IMR-90 (cell line): Measurements from ENCODE around the gene CHRM5. TPM values are rescaled to one million over a fixed set of nuclear protein-coding genes. Genes with fewer than 3 reads are reported as not detected.

Source experiments
- ATAC-seq: fragments of 200-7000 bp; cut with Tn5 transposase; 2 replicates; pipeline ENCODE4 v1.9.1; 2020; ENCODE audit warnings: low read depth, mild to moderate bottlenecking, moderate library complexity
- BruUV-seq: library from RNA; stranded (reverse); fragments of 400-500 nt; replicated peaks from 2 replicates; lab custom pipeline; 2021; lab: Mats Ljungman, UMichigan
- CTCF ChIA-PET: fragments of 300-600 bp; formaldehyde crosslinking; extraction: SDS; loops from one replicate; lab custom pipeline; 2021; ENCODE audit warnings: antibody characterized with exemption; lab: Yijun Ruan, JAX
- POLR2A ChIA-PET: fragments of 300-600 bp; sonication (Branson Sonifier 250); formaldehyde crosslinking; loops from one replicate; lab custom pipeline; 2022; ENCODE audit warnings: antibody characterized with exemption; ENCODE audit not compliant: unreplicated experiment; lab: Charles Lee
- DNase-seq: peaks from one replicate; pipeline ENCODE4 v3.0.0; 2013
- H2AFZ ChIP-seq: replicated peaks from 2 replicates; pipeline ENCODE3; 2013; ENCODE audit warnings: low read length, mild to moderate bottlenecking; ENCODE audit not compliant: poor library complexity
- H2AK5ac ChIP-seq: 2 replicates; pipeline ENCODE4 v1.6.1; 2013; ENCODE audit warnings: low read depth, low read length, inconsistent platforms
- H2AK9ac ChIP-seq: replicated peaks from 2 replicates; pipeline ENCODE3; 2013; ENCODE audit warnings: mild to moderate bottlenecking, low read depth, low read length, moderate library complexity; ENCODE audit not compliant: poor library complexity
- H2BK120ac ChIP-seq: 2 replicates; pipeline ENCODE4 v1.6.1; 2013; ENCODE audit warnings: low read depth, low read length, inconsistent platforms
- H2BK15ac ChIP-seq: 3 replicates; pipeline ENCODE4 v1.6.1; 2013; ENCODE audit warnings: low read depth, low read length, inconsistent platforms
- H2BK20ac ChIP-seq: 2 replicates; pipeline ENCODE4 v1.6.1; 2013; ENCODE audit warnings: low read depth, mild to moderate bottlenecking, inconsistent platforms, low read length, moderate library complexity
- H2BK5ac ChIP-seq: 2 replicates; pipeline ENCODE4 v1.6.1; 2013; ENCODE audit warnings: mild to moderate bottlenecking, low read depth, low read length, inconsistent platforms; ENCODE audit not compliant: poor library complexity, severe bottlenecking
- H3K14ac ChIP-seq: replicated peaks from 2 replicates; pipeline ENCODE4 v1.6.1; 2013; ENCODE audit warnings: low read depth, low read length, inconsistent platforms
- H3K18ac ChIP-seq: 2 replicates; pipeline ENCODE4 v1.6.1; 2013; ENCODE audit warnings: low read depth, low read length, control low read depth
- H3K23ac ChIP-seq: 2 replicates; pipeline ENCODE4 v1.6.1; 2013; ENCODE audit warnings: low read depth, low read length, inconsistent platforms
- H3K27ac ChIP-seq: 2 replicates; pipeline ENCODE4 v1.5.1; 2013; ENCODE audit warnings: mild to moderate bottlenecking, control low read depth, low read length; ENCODE audit not compliant: insufficient read depth
- H3K27me3 ChIP-seq: 2 replicates; pipeline ENCODE4 v1.6.1; 2013; ENCODE audit warnings: low read length; ENCODE audit not compliant: control insufficient read depth, insufficient read depth
- H3K36me3 ChIP-seq: 2 replicates; pipeline ENCODE4 v1.6.1; 2013; ENCODE audit warnings: low read length, mixed read lengths; ENCODE audit not compliant: control insufficient read depth, insufficient read depth
- H3K4ac ChIP-seq: 2 replicates; pipeline ENCODE4 v1.6.1; 2013; ENCODE audit warnings: low read depth, low read length, inconsistent platforms
- H3K4me1 ChIP-seq: 2 replicates; pipeline ENCODE4 v1.6.1; 2013; ENCODE audit warnings: low read length, mixed read lengths; ENCODE audit not compliant: control insufficient read depth, insufficient read depth
- H3K4me2 ChIP-seq: 2 replicates; pipeline ENCODE4 v1.6.1; 2013; ENCODE audit warnings: low read depth, mild to moderate bottlenecking, control low read depth, low read length, moderate library complexity
- H3K4me3 ChIP-seq: 2 replicates; pipeline ENCODE4 v1.5.1; 2013; ENCODE audit warnings: low read depth, mild to moderate bottlenecking, control low read depth, low read length, moderate library complexity; ENCODE audit not compliant: insufficient read depth
- H3K56ac ChIP-seq: 2 replicates; pipeline ENCODE4 v1.6.1; 2013; ENCODE audit warnings: low read length, inconsistent platforms; ENCODE audit not compliant: insufficient read depth; ENCODE audit errors: extremely low read depth
- H3K79me1 ChIP-seq, 2 experiments: 2 replicates each; pipeline ENCODE4 v1.6.1; 2013; ENCODE audit warnings: low read length in 2 of 2, inconsistent platforms in 1 of 2, low read depth in 1 of 2
- H3K9ac ChIP-seq: 2 replicates; pipeline ENCODE4 v1.6.1; 2013; ENCODE audit warnings: low read depth, low read length, control low read depth
- H3K9me1 ChIP-seq: 2 replicates; pipeline ENCODE4 v1.6.1; 2013; ENCODE audit warnings: low read length, inconsistent platforms; ENCODE audit not compliant: insufficient read depth
- H3K9me3 ChIP-seq: 2 replicates; pipeline ENCODE4 v1.6.1; 2013; ENCODE audit warnings: low read length; ENCODE audit not compliant: control insufficient read depth, insufficient read depth
- H4K20me1 ChIP-seq: 2 replicates; pipeline ENCODE4 v1.6.1; 2013; ENCODE audit warnings: low read length, inconsistent platforms; ENCODE audit not compliant: insufficient read depth
- H4K5ac ChIP-seq: 2 replicates; pipeline ENCODE4 v1.6.1; 2013; ENCODE audit warnings: mild to moderate bottlenecking, low read depth, low read length, control low read depth
- H4K8ac ChIP-seq, 2 experiments: 2 replicates each; pipeline ENCODE4 v1.6.1; 2013; ENCODE audit warnings: low read depth in 2 of 2, low read length in 2 of 2, control low read depth in 1 of 2, inconsistent platforms in 1 of 2
- H4K91ac ChIP-seq: 2 replicates; pipeline ENCODE4 v1.6.1; 2013; ENCODE audit warnings: low read depth, low read length, inconsistent platforms; ENCODE audit not compliant: insufficient read depth
- BHLHE40 ChIP-seq: fragments of 150-350 bp; IDR thresholded peaks from 2 replicates; pipeline ENCODE4 v1.6.1; 2016; ENCODE audit warnings: mild to moderate bottlenecking, low read depth, low read length
- CEBPB ChIP-seq: IDR thresholded peaks from 2 replicates; pipeline ENCODE4 v1.6.1; 2012; ENCODE audit warnings: low read depth, low read length, improper control_type of control experiment
- CHD1 ChIP-seq: IDR thresholded peaks from 2 replicates; pipeline ENCODE4 v1.6.1; 2012; ENCODE audit warnings: low read depth, low read length, improper control_type of control experiment
- CTCF ChIP-seq: conservative IDR thresholded peaks from 2 replicates; pipeline ENCODE4 v1.5.1; 2012; ENCODE audit warnings: mild to moderate bottlenecking, low read depth, low read length, improper control_type of control experiment
- FOS ChIP-seq: fragments of 150-350 bp; IDR thresholded peaks from 2 replicates; pipeline ENCODE4 v1.6.1; 2016; ENCODE audit warnings: low read depth, low read length
- MAFK ChIP-seq: IDR thresholded peaks from 2 replicates; pipeline ENCODE4 v1.6.1; 2012; ENCODE audit warnings: low read depth, low read length, improper control_type of control experiment
- MAZ ChIP-seq: IDR thresholded peaks from 2 replicates; pipeline ENCODE4 v1.6.1; 2012; ENCODE audit warnings: low read depth, mild to moderate bottlenecking, low read length, improper control_type of control experiment, moderate library complexity, borderline replicate concordance
- MXI1 ChIP-seq: IDR thresholded peaks from 2 replicates; pipeline ENCODE4 v1.6.1; 2012; ENCODE audit warnings: low read depth, mild to moderate bottlenecking, low read length, moderate library complexity, borderline replicate concordance
- NFE2L2 ChIP-seq: fragments of 150-350 bp; IDR thresholded peaks from 2 replicates; pipeline ENCODE4 v1.6.1; 2016; ENCODE audit warnings: low read depth, mild to moderate bottlenecking, low read length
- POLR2A ChIP-seq: IDR thresholded peaks from 2 replicates; pipeline ENCODE4 v1.6.1; 2012; ENCODE audit warnings: mild to moderate bottlenecking, low read depth, low read length
- RAD21 ChIP-seq: IDR thresholded peaks from 2 replicates; pipeline ENCODE4 v1.6.1; 2012; ENCODE audit warnings: low read length, improper control_type of control experiment
- RCOR1 ChIP-seq: IDR thresholded peaks from 2 replicates; pipeline ENCODE4 v1.6.1; 2012; ENCODE audit warnings: mild to moderate bottlenecking, low read length, improper control_type of control experiment; ENCODE audit not compliant: insufficient replicate concordance
- RFX5 ChIP-seq: IDR thresholded peaks from 2 replicates; pipeline ENCODE4 v1.8.0; 2012; ENCODE audit warnings: low read depth, mild to moderate bottlenecking, low read length, moderate library complexity
- SMC3 ChIP-seq: fragments of 150-350 bp; IDR thresholded peaks from 2 replicates; pipeline ENCODE4 v1.6.1; 2016; ENCODE audit warnings: low read depth, mild to moderate bottlenecking, antibody characterized with exemption, low read length, moderate library complexity
- USF2 ChIP-seq: fragments of 150-350 bp; IDR thresholded peaks from 2 replicates; pipeline ENCODE4 v1.6.1; 2017; ENCODE audit warnings: mild to moderate bottlenecking, antibody characterized with exemption, low read length, low read depth
- WGBS, 2 experiments: methylation state at CpG; one replicate each; pipeline versions ENCODE4 v1.1.5 to v1.1.7; 2013; ENCODE audit warnings: missing lambda C conversion rate in 2 of 2; ENCODE audit not compliant: insufficient read length in 1 of 2; ENCODE audit errors: extremely low coverage in 2 of 2; 5-methylcytosine and 5-hydroxymethylcytosine counted together
- dilution Hi-C: fragments of 300-500 bp; cut with HindIII; formaldehyde crosslinking; loops from one replicate; pipeline ENCODE4 v1.14.3; 2018; ENCODE audit warnings: low sequenced_read_pairs; ENCODE audit not compliant: unreplicated experiment
- in situ Hi-C: fragments of 300-500 bp; cut with MboI; formaldehyde crosslinking; loops from 3 replicates; pipeline ENCODE4 v1.14.3; 2019; ENCODE audit warnings: low sequenced_read_pairs, inconsistent platforms, mixed read lengths
- intact Hi-C: fragments of 100-400 bp; cut with micrococcal nuclease; formaldehyde crosslinking; loops from 2 replicates; pipeline ENCODE4 v1.10.0; 2022
- polyA plus RNA-seq, 3 experiments: library from polyadenylated mRNA; depleted of rRNA; stranded (reverse); fragments of >200 nt; gene quantifications; 2 replicates each; pipeline ENCODE4 v1.2.3, GENCODE V29; 2012; ENCODE audit warnings: low replicate concordance in 1 of 3
- total RNA-seq: library from RNA; depleted of rRNA; stranded (reverse); fragments of >200 nt; gene quantifications from 2 replicates; pipeline ENCODE4 v1.2.3, GENCODE V29; 2012
- TF ChIP-seq, protein P1 (sequence below): fragments of 150-350 bp; IDR thresholded peaks from 2 replicates; pipeline ENCODE4 v1.6.1; 2016; ENCODE audit warnings: low read depth, mild to moderate bottlenecking, low read length, moderate library complexity, borderline replicate concordance

Gene CHRM5
- total and polyA plus RNA-seq, 2 of the 4 experiments (the other 2 are of a cell fraction): under 0.01 to 0.03 TPM

DNA sequence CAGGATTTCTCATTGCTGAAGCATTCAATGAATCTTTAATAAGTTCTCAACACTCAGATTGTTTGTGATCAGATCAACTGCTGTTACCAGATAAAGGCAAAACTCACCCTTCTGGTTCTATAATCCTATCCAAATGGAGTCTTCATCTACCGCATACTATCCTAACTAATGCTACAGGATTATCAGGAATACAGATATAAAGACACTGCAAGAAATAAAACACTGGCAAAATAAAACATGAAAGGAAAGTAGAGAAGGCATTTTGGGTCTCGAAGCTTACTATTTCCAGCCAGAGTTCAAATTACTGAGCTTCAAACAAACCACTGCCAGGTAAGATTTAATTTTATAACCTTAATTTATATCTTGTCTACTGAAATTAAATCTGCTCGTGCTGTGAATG, 524 bp downstream of the CHRM5 start:
- no peak overlapping the region for H2AK9ac ChIP-seq
- H2AK5ac ChIP-seq: no peak overlapping the region
- no peak overlapping the region for H3K4me3 ChIP-seq
- no peak overlapping the region for H3K14ac ChIP-seq
- dilution Hi-C loops: no loop called here
- H4K8ac ChIP-seq: no peak overlapping the region
- in situ Hi-C loops: no loop called here
- no peak overlapping the region for H2BK15ac ChIP-seq
- H3K9me1 ChIP-seq: no peaks in the 10 kb centered on the region
- H4K91ac ChIP-seq: no peak overlapping the region
- no peak for ATAC-seq
- intact Hi-C loops: loop anchor here (5.0 kb wide), 2 partner anchors 117 to 167 kb away; no protein-coding TSS in a partner anchor
- H3K9ac ChIP-seq: no peak overlapping the region
- H3K4ac ChIP-seq: no peak overlapping the region
- H3K4me1 ChIP-seq: no peaks in the 10 kb centered on the region
- no peak overlapping the region for H2BK20ac ChIP-seq
- H2BK120ac ChIP-seq: no peak overlapping the region
- H3K27ac ChIP-seq: no peak overlapping the region
- WGBS, 2 experiments: no CpG with 5 or more reads among the region's 3 CpGs
- H2AFZ ChIP-seq: no peak overlapping the region
- H3K36me3 ChIP-seq: no peaks in the 10 kb centered on the region
- H3K56ac ChIP-seq: no peak overlapping the region
- H3K18ac ChIP-seq: no peak overlapping the region
- no peak overlapping the region for H3K4me2 ChIP-seq
- ChIA-PET CTCF (interaction anchor here (0.9 to 1.4 kb wide), 5 partner anchors 8 to 234 kb away, joined by 3 to 6 read pairs (median 3); no protein-coding TSS in a partner anchor), POLR2A (no interaction called here)
- no TSS peak for BruUV-seq
- H4K20me1 ChIP-seq: no peaks in the 10 kb centered on the region
- H2BK5ac ChIP-seq: no peak overlapping the region
- no peaks in the 10 kb centered on the region for H3K27me3 ChIP-seq
- DNase-seq: no peak
- TF ChIP-seq RCOR1: no peak
- TF ChIP-seq RFX5: no peak
- TF ChIP-seq POLR2A: no peak
- TF ChIP-seq MXI1: no peak
- TF ChIP-seq CTCF: no peak
- TF ChIP-seq USF2: no peak
- TF ChIP-seq MAZ: no peak
- TF ChIP-seq CHD1: no peak
- TF ChIP-seq, protein P1, sequence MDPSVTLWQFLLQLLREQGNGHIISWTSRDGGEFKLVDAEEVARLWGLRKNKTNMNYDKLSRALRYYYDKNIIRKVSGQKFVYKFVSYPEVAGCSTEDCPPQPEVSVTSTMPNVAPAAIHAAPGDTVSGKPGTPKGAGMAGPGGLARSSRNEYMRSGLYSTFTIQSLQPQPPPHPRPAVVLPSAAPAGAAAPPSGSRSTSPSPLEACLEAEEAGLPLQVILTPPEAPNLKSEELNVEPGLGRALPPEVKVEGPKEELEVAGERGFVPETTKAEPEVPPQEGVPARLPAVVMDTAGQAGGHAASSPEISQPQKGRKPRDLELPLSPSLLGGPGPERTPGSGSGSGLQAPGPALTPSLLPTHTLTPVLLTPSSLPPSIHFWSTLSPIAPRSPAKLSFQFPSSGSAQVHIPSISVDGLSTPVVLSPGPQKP: no peak
- no peak for TF ChIP-seq FOS
- TF ChIP-seq BHLHE40: no peak
- TF ChIP-seq RAD21: no peak
- TF ChIP-seq MAFK: no peak
- TF ChIP-seq NFE2L2: no peak
- TF ChIP-seq SMC3: no peak
- TF ChIP-seq CEBPB: no peak
- H3K23ac ChIP-seq: no peak overlapping the region
- H3K79me1 ChIP-seq: no peaks in the 10 kb centered on the region
- no peak overlapping the region for H4K5ac ChIP-seq
- H3K9me3 ChIP-seq: no peaks in the 10 kb centered on the region
